Tibial nerve (tissue), 4 donors: Measurements from ENCODE around the gene ZNF423. TPM values are rescaled to one million over a fixed set of nuclear protein-coding genes. Genes with fewer than 3 reads are reported as not detected.

Source experiments
- DNase-seq, 2 donors: peaks; one replicate each; pipeline ENCODE4 v3.0.0-alpha.2; 2019; ENCODE audit warnings: low spot score in 2 of 2
- H3K27ac ChIP-seq, 4 donors: fragments of 200-600 bp; sonication (generic) in 3 of 4; one replicate each; pipeline ENCODE4 v1.5.1; 2017 to 2019; ENCODE audit warnings: mild to moderate bottlenecking in 1 of 4
- H3K27me3 ChIP-seq, 2 donors: fragments of 200-600 bp; sonication (generic) in 1 of 2; one replicate each; pipeline versions ENCODE4 v1.5.1 to v1.6.0; 2017 to 2019
- H3K36me3 ChIP-seq, 3 donors: fragments of 200-600 bp; sonication (generic); one replicate each; pipeline ENCODE4 v1.5.1; 2018 to 2019
- H3K4me1 ChIP-seq, 4 donors: fragments of 200-600 bp; sonication (generic) in 3 of 4; one replicate each; pipeline ENCODE4 v1.5.1; 2017 to 2019
- H3K4me3 ChIP-seq, 4 donors: fragments of 200-600 bp; sonication (generic) in 3 of 4; one replicate each; pipeline ENCODE4 v1.5.1; 2017 to 2019; ENCODE audit warnings: mild to moderate bottlenecking in 1 of 4, moderate library complexity in 1 of 4
- H3K9me3 ChIP-seq, 4 donors: fragments of 200-600 bp; sonication (generic) in 3 of 4; one replicate each; pipeline ENCODE4 v1.5.1; 2017 to 2019
- EP300 ChIP-seq, 2 donors: sonication (generic); formaldehyde crosslinking; IDR thresholded peaks; one replicate each; pipeline ENCODE4 v1.6.1; 2017; ENCODE audit warnings: antibody characterized with exemption in 2 of 2, mild to moderate bottlenecking in 1 of 2
- POLR2A ChIP-seq, 2 donors: fragments of 450-650 bp; IDR thresholded peaks; one replicate each; pipeline ENCODE4 v1.6.1; 2017; ENCODE audit warnings: antibody characterized with exemption in 2 of 2, mild to moderate bottlenecking in 2 of 2, moderate library complexity in 2 of 2
- WGBS, 2 donors: methylation state at CpG; one replicate each; pipeline ENCODE4 v1.1.5; 2018; 5-methylcytosine and 5-hydroxymethylcytosine counted together
- total RNA-seq, 4 donors: library from RNA; depleted of rRNA; stranded (reverse); fragments of >200 nt; gene quantifications; one replicate each; pipeline ENCODE4 v1.1.0, GENCODE V29; 2016
- TF ChIP-seq, protein P1 (sequence below), 5 experiments: fragments of 200-600 bp in 3 of 5; fragments of 450-650 bp in 2 of 5; sonication (generic) in 3 of 5; IDR thresholded peaks; one replicate each; pipeline ENCODE4 v1.5.1; 2016 to 2019; ENCODE audit warnings: antibody characterized with exemption in 5 of 5, mild to moderate bottlenecking in 3 of 5, moderate library complexity in 2 of 5

Gene ZNF423
- total RNA-seq, 4 donors from 2014 or later: 15.9 to 20.5 (median 18.5) TPM

DNA sequence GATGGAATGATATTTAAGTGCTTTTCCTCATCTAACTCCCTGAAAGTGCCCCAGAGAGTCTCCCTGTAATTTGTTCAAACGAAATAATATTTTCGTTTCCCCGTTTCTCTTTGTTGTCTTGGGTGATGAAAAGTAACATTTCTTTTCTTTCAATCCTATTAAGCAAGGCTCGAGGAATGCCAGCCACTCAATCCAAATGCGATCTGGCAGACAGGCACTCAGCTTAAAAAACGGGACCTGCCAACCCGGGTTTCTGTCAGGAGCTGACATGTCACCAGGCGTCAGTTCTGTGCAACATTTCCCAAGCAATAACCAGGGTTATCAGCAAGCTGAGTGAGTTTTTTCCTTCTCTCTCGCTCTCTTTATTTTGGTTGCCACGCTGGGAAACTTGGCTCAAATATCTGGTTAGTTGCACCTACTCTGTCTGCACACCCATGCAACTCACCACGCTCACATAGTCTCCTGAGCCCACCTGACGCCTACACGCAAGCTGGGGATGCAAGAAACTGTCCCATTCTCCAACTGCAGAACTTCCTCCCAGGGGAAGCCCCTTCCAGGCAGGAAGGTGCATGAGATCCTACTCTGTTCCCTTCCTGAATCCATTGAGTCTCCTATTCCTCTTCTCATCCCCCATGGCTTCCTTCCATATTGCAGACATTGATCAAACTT lies 274.1 kb downstream of the ZNF423 start:
- TF ChIP-seq, protein P1, sequence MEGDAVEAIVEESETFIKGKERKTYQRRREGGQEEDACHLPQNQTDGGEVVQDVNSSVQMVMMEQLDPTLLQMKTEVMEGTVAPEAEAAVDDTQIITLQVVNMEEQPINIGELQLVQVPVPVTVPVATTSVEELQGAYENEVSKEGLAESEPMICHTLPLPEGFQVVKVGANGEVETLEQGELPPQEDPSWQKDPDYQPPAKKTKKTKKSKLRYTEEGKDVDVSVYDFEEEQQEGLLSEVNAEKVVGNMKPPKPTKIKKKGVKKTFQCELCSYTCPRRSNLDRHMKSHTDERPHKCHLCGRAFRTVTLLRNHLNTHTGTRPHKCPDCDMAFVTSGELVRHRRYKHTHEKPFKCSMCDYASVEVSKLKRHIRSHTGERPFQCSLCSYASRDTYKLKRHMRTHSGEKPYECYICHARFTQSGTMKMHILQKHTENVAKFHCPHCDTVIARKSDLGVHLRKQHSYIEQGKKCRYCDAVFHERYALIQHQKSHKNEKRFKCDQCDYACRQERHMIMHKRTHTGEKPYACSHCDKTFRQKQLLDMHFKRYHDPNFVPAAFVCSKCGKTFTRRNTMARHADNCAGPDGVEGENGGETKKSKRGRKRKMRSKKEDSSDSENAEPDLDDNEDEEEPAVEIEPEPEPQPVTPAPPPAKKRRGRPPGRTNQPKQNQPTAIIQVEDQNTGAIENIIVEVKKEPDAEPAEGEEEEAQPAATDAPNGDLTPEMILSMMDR (IDR thresholded peaks at IDR 0.05): no peak
- TF ChIP-seq EP300 (IDR thresholded peaks at IDR 0.05) (no peak), POLR2A (IDR thresholded peaks at IDR 0.05) (no peak)
- WGBS, 2 donors: 65 to 72% methylated on average over 13 of the region's 13 CpGs

DNA sequence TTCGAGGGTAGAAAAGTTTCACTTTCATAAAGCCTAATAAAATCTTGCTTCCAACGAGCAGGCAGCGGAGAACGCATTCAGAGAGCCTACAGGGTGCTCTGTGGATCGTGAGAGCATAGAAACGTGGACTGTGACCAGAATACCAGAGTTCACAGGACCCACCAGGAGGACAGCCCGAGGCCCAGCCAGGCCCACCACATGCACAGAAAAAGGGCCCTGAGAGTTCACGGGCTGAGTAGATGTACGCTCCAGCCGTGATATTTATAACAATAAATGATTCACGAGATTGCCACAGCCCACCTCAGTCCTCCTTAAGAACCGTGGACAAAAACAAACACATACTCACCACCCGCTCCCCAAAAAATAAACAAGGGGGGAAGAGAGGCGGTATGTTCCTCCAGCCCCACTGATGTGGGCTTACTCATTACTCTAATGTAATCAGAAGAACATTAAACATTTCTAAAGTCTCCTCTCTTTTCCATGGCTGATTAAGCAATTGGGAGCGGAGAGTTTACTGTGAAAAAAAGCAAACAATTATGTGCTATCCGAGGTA lies 275.1 kb downstream of the ZNF423 start:
- Histone ChIP-seq H3K9me3 (no peaks in the 10 kb centered on the region), H3K4me1 (peaks cover 0 to 55% (median 8%) of the 10 kb centered on the region in 4 donors), H3K27ac (peak overlapping the region in 3 of 4 donors; percentile 37 to 76 (median 60)), H3K36me3 (no peaks in the 10 kb centered on the region), H3K4me3 (peak overlapping the region in 1 of 4 donors; percentile 19), H3K27me3 (no peaks in the 10 kb centered on the region)
- TF ChIP-seq POLR2A (IDR thresholded peaks at IDR 0.05) (no peak), EP300 (IDR thresholded peaks at IDR 0.05) (no peak)
- TF ChIP-seq, protein P1 (IDR thresholded peaks at IDR 0.05): no peak
- DNase-seq: no peak
- WGBS, 2 donors: 39% methylated on average over 16 of the region's 16 CpGs

More for the DNA sequence above, 274.1 kb downstream of the ZNF423 start:
- Histone ChIP-seq H3K27ac (peak overlapping the region in 2 of 4 donors; percentile 37 to 76), H3K27me3 (no peaks in the 10 kb centered on the region), H3K4me3 (no peak overlapping the region), H3K4me1 (peaks cover 0 to 51% (median 7%) of the 10 kb centered on the region in 4 donors), H3K36me3 (no peaks in the 10 kb centered on the region), H3K9me3 (no peaks in the 10 kb centered on the region)
- no peak for DNase-seq

DNA sequence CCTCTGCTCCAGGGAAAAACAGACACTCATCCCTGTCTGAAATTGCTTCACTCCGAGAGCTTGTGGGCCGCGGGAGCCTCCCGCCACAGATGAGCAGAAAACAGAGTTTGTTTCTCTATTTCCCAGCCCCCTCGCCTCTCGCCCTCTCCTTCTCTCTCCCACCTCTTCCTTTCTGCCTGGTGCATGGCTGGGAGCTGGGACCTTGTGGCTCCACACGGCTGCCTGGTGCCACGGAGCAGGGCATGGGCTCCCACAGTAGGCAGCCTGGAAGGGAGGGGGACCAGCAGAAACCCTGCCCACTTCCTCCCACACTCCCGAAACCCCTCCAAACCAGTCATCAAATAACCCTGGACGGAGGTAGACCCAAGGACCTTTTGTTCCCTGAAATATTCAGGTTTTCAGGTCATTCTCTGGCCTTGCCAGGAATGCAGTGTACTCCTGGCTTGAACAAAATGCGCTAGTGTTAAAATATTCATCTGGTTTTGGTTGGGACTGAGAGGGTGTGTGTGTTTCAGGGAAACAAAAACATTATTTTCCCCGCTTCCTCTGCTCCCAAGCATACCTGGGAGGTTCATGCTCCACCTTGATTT lies 277.4 kb downstream of the ZNF423 start:
- peaks cover 0 to 69% (median 12%) of the 10 kb centered on the region in 4 donors for H3K4me1 ChIP-seq
- H3K27me3 ChIP-seq: no peaks in the 10 kb centered on the region
- DNase-seq: no peak
- H3K27ac ChIP-seq: peak overlapping the region in 3 of 4 donors; percentile 13 to 76 (median 75)
- no peaks in the 10 kb centered on the region for H3K9me3 ChIP-seq
- TF ChIP-seq, protein P1 (IDR thresholded peaks at IDR 0.05): no peak
- peak in 1 of 2 donors; percentile 28 for TF ChIP-seq EP300 (IDR thresholded peaks at IDR 0.05)
- H3K4me3 ChIP-seq: no peak overlapping the region
- no peaks in the 10 kb centered on the region for H3K36me3 ChIP-seq
- 49 to 69% methylated on average over 12 of the region's 12 CpGs for WGBS, 2 donors

DNA sequence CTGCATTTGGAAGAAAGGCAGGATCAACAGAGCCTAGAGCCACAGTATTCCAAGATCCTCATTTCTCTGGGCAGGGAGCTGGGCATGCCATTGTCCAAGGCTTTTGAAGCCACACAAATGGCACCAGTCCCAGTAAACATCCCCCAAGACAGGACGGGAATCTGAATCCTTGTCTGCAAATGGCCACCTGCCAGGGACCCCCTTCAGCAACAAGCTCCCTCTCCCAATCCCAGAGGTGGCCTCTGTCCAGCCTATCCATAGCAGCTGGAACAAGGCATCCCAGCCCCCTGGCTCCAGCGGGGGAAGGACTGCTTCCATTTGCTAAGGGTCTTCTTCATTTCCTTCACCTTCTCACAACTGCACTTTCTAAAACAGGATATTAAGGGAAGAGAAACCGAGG lies 277.9 kb downstream of the ZNF423 start:
- Histone ChIP-seq H3K4me1 (peaks cover 0 to 69% (median 12%) of the 10 kb centered on the region in 4 donors), H3K27me3 (no peaks in the 10 kb centered on the region), H3K9me3 (no peaks in the 10 kb centered on the region), H3K4me3 (no peak overlapping the region), H3K27ac (peak overlapping the region in 3 of 4 donors; percentile 13 to 76 (median 75)), H3K36me3 (no peaks in the 10 kb centered on the region)
- WGBS, 2 donors: 54 to 56% methylated on average over 3 of the region's 3 CpGs
- TF ChIP-seq EP300 (IDR thresholded peaks at IDR 0.05) (no peak), POLR2A (IDR thresholded peaks at IDR 0.05) (no peak)
- TF ChIP-seq, protein P1 (IDR thresholded peaks at IDR 0.05): no peak
- DNase-seq: no peak

DNA sequence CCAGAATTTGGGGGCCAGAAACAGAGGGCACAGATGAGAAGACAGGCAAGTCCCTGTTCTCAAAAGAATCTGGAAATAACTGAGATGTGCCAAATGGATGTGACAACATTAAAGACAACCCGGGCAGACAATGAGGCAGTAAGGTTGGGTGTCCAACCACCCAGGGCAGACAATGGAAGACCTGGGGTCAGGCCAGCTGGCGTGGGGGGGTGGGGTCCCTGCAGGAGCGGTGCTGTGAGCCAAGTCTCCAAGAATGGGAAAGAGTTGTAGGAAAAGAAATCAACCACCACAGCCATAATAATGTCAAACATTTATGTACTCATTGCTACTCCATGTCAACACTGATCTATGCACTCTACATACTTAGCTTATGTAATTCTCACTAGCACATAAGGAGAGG lies 279.0 kb downstream of the ZNF423 start:
- DNase-seq: no peak
- 61 to 71% methylated on average over 3 of the region's 3 CpGs for WGBS, 2 donors
- Histone ChIP-seq H3K27ac (peak overlapping the region in 2 of 4 donors; percentile 75 to 76), H3K4me3 (no peak overlapping the region), H3K4me1 (peaks cover 0 to 66% (median 12%) of the 10 kb centered on the region in 4 donors), H3K36me3 (no peaks in the 10 kb centered on the region), H3K9me3 (no peaks in the 10 kb centered on the region), H3K27me3 (no peaks in the 10 kb centered on the region)
- no peak for TF ChIP-seq POLR2A (IDR thresholded peaks at IDR 0.05)
- TF ChIP-seq, protein P1 (IDR thresholded peaks at IDR 0.05): no peak
- no peak for TF ChIP-seq EP300 (IDR thresholded peaks at IDR 0.05)
